Kidney (tissue), 14 donors: ENCODE measurements around the gene PPP1R12A. TPM values are rescaled to one million over a fixed set of nuclear protein-coding genes. Genes with fewer than 3 reads are reported as not detected.

Source experiments
- DNase-seq, 5 donors: peaks; one replicate each; pipeline ENCODE4 v3.0.0-alpha.2; 2013 to 2020
- FAIRE-seq: peaks from 2 replicates; lab custom pipeline; 2012; peaks lifted over from hg19 to GRCh38; lab: Jason Lieb, UNC
- H3K27ac ChIP-seq, 2 donors: one replicate each; pipeline ENCODE4 v1.7.0; 2013; ENCODE audit warnings: low read depth in 2 of 2, low read length in 2 of 2, inconsistent platforms in 1 of 2
- H3K27me3 ChIP-seq: one replicate; pipeline ENCODE4 v1.7.1; 2013; ENCODE audit warnings: low read length, inconsistent platforms; ENCODE audit not compliant: control insufficient read depth, insufficient read depth
- H3K36me3 ChIP-seq, 3 donors: one replicate each; pipeline versions ENCODE4 v1.7.0 to v1.7.1; 2013; ENCODE audit warnings: low read length in 3 of 3, control low read depth in 1 of 3, inconsistent platforms in 1 of 3; ENCODE audit not compliant: insufficient read depth in 3 of 3, control insufficient read depth in 2 of 3
- H3K4me1 ChIP-seq, 3 donors: one replicate each; pipeline versions ENCODE4 v1.7.0 to v1.7.1; 2013; ENCODE audit warnings: low read length in 3 of 3, inconsistent platforms in 1 of 3, low read depth in 1 of 3; ENCODE audit not compliant: control insufficient read depth in 2 of 3, insufficient read depth in 2 of 3
- H3K4me3 ChIP-seq, 3 donors: one replicate each; pipeline versions ENCODE4 v1.7.0 to v1.8.1; 2013; ENCODE audit warnings: low read length in 3 of 3, control low read depth in 1 of 3, inconsistent platforms in 1 of 3
- H3K9ac ChIP-seq, 3 donors: one replicate each; pipeline versions ENCODE4 v1.7.0 to v1.7.1; 2013; ENCODE audit warnings: low read length in 3 of 3, control low read depth in 1 of 3, inconsistent platforms in 1 of 3
- H3K9me3 ChIP-seq, 3 donors: one replicate each; pipeline versions ENCODE4 v1.7.0 to v1.7.1; 2013; ENCODE audit warnings: low read length in 3 of 3, control low read depth in 1 of 3, inconsistent platforms in 1 of 3; ENCODE audit not compliant: control insufficient read depth in 2 of 3, insufficient read depth in 1 of 3
- intact Hi-C: fragments of 100-400 bp; cut with DNase I; formaldehyde crosslinking; loops from one replicate; pipeline ENCODE4 v1.11.1; 2022
- polyA plus RNA-seq: library from polyadenylated mRNA; stranded (reverse); fragments of 350-450 nt; fragmentation: Illumina TruSeq; extraction: RNeasy Lipid Tissue Mini Kit (QIAGEN cat#74804); gene quantifications from one replicate; pipeline ENCODE4 v1.2.3, GENCODE V29; 2014; ENCODE audit warnings: low read depth, low replicate concordance; ENCODE audit not compliant: insufficient read depth
- total RNA-seq: library from RNA; stranded (reverse); fragmentation: NEBNext Ultra II Directional; extraction: Animal tissue kit (Norgen Biotek cat#: 25700); gene quantifications from one replicate; pipeline ENCODE4 v1.2.1, GENCODE V29; 2021
- TF ChIP-seq, protein P1 (sequence below): IDR thresholded peaks from 3 replicates; pipeline ENCODE4 v1.5.1; 2012; ENCODE audit warnings: mild to moderate bottlenecking, moderate library complexity, borderline replicate concordance; ENCODE audit not compliant: insufficient read depth; ENCODE audit errors: extremely low read depth
- donor health status: control.
- donor health status: control.
- donor health status: control.
- donor health status: control.
- donor health status: control.
- donor health status: DM: yes; HTN: yes; CAD: no.
- donor health status: Normal renal cell carcinoma (clear cell type).

The PPP1R12A gene
- total and polyA plus RNA-seq, 2 donors from 2014 or later = 10.3 to 82.5 TPM

- intact Hi-C loops = no loop called here
- no peak for DNase-seq
- H3K9me3 ChIP-seq = peaks cover 0 to 2% (median 0%) of the 10 kb centered on the region in 3 donors
- peaks cover 0 to 2% (median 0%) of the 10 kb centered on the region in 3 donors for H3K4me1 ChIP-seq
- H3K4me3 ChIP-seq = no peak overlapping the region
- no peak overlapping the region for H3K27ac ChIP-seq
- FAIRE-seq = no peak
- no peaks in the 10 kb centered on the region for H3K36me3 ChIP-seq
- H3K27me3 ChIP-seq = no peaks in the 10 kb centered on the region
- TF ChIP-seq, protein P1, sequence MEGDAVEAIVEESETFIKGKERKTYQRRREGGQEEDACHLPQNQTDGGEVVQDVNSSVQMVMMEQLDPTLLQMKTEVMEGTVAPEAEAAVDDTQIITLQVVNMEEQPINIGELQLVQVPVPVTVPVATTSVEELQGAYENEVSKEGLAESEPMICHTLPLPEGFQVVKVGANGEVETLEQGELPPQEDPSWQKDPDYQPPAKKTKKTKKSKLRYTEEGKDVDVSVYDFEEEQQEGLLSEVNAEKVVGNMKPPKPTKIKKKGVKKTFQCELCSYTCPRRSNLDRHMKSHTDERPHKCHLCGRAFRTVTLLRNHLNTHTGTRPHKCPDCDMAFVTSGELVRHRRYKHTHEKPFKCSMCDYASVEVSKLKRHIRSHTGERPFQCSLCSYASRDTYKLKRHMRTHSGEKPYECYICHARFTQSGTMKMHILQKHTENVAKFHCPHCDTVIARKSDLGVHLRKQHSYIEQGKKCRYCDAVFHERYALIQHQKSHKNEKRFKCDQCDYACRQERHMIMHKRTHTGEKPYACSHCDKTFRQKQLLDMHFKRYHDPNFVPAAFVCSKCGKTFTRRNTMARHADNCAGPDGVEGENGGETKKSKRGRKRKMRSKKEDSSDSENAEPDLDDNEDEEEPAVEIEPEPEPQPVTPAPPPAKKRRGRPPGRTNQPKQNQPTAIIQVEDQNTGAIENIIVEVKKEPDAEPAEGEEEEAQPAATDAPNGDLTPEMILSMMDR = no peak
- no peak overlapping the region for H3K9ac ChIP-seq
These were observed 168.0 kb downstream of the PPP1R12A start for GRCh38 chr12:79766705-79767464.

DNA sequence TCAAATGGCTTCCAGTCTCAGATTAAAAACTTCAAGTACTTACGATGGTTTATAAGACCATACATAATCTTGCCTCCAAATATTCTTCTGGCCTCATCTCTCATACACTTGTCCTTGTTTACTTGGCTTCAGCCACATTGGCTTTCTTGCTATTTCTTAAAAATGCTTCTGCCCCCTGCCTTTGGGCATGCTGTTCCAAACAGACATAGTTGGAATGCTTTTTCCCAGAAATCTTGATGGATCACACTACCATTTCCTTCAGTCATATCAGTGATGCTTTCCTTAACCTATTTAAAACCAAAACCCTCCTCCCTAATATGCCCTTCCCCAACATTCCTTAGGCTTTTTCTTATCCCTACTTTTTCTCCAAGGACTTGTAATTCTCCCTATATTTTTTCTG is 169.7 kb downstream of the PPP1R12A start:
- Histone ChIP-seq H3K27ac (no peak overlapping the region), H3K36me3 (no peaks in the 10 kb centered on the region), H3K4me3 (no peak overlapping the region), H3K9me3 (peaks cover 0 to 2% (median 0%) of the 10 kb centered on the region in 3 donors), H3K27me3 (no peaks in the 10 kb centered on the region), H3K9ac (no peak overlapping the region), H3K4me1 (peaks cover 0 to 2% (median 0%) of the 10 kb centered on the region in 3 donors)
- DNase-seq (no peak), FAIRE-seq (no peak)
- intact Hi-C loops = no loop called here
- TF ChIP-seq, protein P1 = no peak

GRCh38 chr12:79764641-79765040 is 170.3 kb downstream of the PPP1R12A start:
- DNase-seq (no peak), FAIRE-seq (no peak)
- no peak overlapping the region for H3K4me3 ChIP-seq
- no peaks in the 10 kb centered on the region for H3K27me3 ChIP-seq
- TF ChIP-seq, protein P1 = no peak
- H3K27ac ChIP-seq = no peak overlapping the region
- no peaks in the 10 kb centered on the region for H3K36me3 ChIP-seq
- peaks cover 0 to 2% (median 0%) of the 10 kb centered on the region in 3 donors for H3K9me3 ChIP-seq
- peaks cover 0 to 2% (median 0%) of the 10 kb centered on the region in 3 donors for H3K4me1 ChIP-seq
- no peak overlapping the region for H3K9ac ChIP-seq
- intact Hi-C loops = no loop called here
